PC-9 (cell line): ENCODE measurements around the gene CMTR2. TPM values are rescaled to one million over a fixed set of nuclear protein-coding genes. Genes with fewer than 3 reads are reported as not detected.

ENCODE experiments used
- BruUV-seq: library from RNA; stranded (reverse); fragments of 400-500 nt; replicated peaks from 2 replicates; lab custom pipeline; 2021; lab: Mats Ljungman, UMichigan
- CTCF ChIA-PET: fragments of 300-600 bp; sonication (Branson Sonifier 250); formaldehyde crosslinking; loops from one replicate; lab custom pipeline; 2022; ENCODE audit warnings: antibody characterized with exemption; lab: Charles Lee
- POLR2A ChIA-PET: fragments of 300-600 bp; sonication (Branson Sonifier 250); formaldehyde crosslinking; loops from one replicate; lab custom pipeline; 2022; ENCODE audit warnings: antibody characterized with exemption; ENCODE audit not compliant: unreplicated experiment; lab: Charles Lee
- DNase-seq, 2 experiments: peaks; one replicate each; pipeline versions ENCODE4 v3.0.0 to v3.0.0-alpha.2; 2015 to 2022; ENCODE audit warnings: mixed read lengths in 1 of 2
- H2AFZ ChIP-seq: fragments of 200-600 bp; sonication (generic); 2 replicates; pipeline ENCODE4 v1.8.1; 2017; ENCODE audit warnings: antibody characterized with exemption
- H3F3A ChIP-seq: fragments of 200-600 bp; sonication (generic); 2 replicates; pipeline ENCODE4 v1.8.1; 2017; ENCODE audit warnings: antibody characterized with exemption, mild to moderate bottlenecking, low read depth; ENCODE audit not compliant: insufficient read depth
- H3K27ac ChIP-seq: fragments of 200-600 bp; sonication (generic); 2 replicates; pipeline ENCODE4 v1.6.1; 2016; ENCODE audit warnings: mixed run types
- H3K27me3 ChIP-seq: fragments of 200-600 bp; sonication (generic); 2 replicates; pipeline ENCODE4 v1.6.1; 2016; ENCODE audit warnings: low read depth, mixed run types; ENCODE audit not compliant: insufficient read depth
- H3K36me3 ChIP-seq: fragments of 200-600 bp; sonication (generic); 2 replicates; pipeline ENCODE4 v1.6.1; 2016; ENCODE audit warnings: low read depth, mixed run types
- H3K4me1 ChIP-seq: fragments of 200-600 bp; sonication (generic); replicated peaks from 2 replicates; pipeline ENCODE4 v1.6.1; 2016; ENCODE audit warnings: mixed run types; ENCODE audit not compliant: insufficient read depth
- H3K4me2 ChIP-seq: fragments of 200-600 bp; sonication (generic); 2 replicates; pipeline ENCODE4 v1.6.1; 2017; ENCODE audit warnings: mixed run types
- H3K4me3 ChIP-seq: fragments of 200-600 bp; sonication (generic); 2 replicates; pipeline ENCODE4 v1.6.1; 2016; ENCODE audit warnings: mixed run types
- H3K79me2 ChIP-seq: fragments of 200-600 bp; sonication (generic); 2 replicates; pipeline ENCODE4 v1.6.1; 2017; ENCODE audit warnings: low read depth, mixed run types
- H3K9me2 ChIP-seq: fragments of 200-600 bp; sonication (generic); 2 replicates; pipeline ENCODE4 v1.8.1; 2017; ENCODE audit warnings: mild to moderate bottlenecking; ENCODE audit not compliant: insufficient read depth
- H3K9me3 ChIP-seq: fragments of 200-600 bp; sonication (generic); 2 replicates; pipeline ENCODE4 v1.8.1; 2016; ENCODE audit warnings: low read depth; ENCODE audit not compliant: insufficient read depth
- H4K20me1 ChIP-seq: fragments of 200-600 bp; sonication (generic); 2 replicates; pipeline ENCODE4 v1.8.1; 2017; ENCODE audit not compliant: insufficient read depth
- CTCF ChIP-seq: fragments of 200-600 bp; sonication (generic); conservative IDR thresholded peaks from 2 replicates; pipeline ENCODE4 v1.6.1; 2017; ENCODE audit warnings: mixed run types, antibody characterized with exemption, mild to moderate bottlenecking, moderate library complexity
- EZH2 ChIP-seq: fragments of 200-600 bp; sonication (generic); IDR thresholded peaks from 2 replicates; pipeline ENCODE4 v1.8.0; 2017; ENCODE audit warnings: antibody characterized with exemption, low read depth
- intact Hi-C: fragments of 100-400 bp; cut with micrococcal nuclease; formaldehyde crosslinking; loops from one replicate; pipeline ENCODE4 v1.10.0; 2022; ENCODE audit not compliant: unreplicated experiment
- total RNA-seq: library from RNA; stranded (reverse); gene quantifications from 2 replicates; pipeline ENCODE4 v1.2.3, GENCODE V29; 2021

The CMTR2 gene
- total RNA-seq, 1 experiment from 2014 or later, result 36.2 TPM

GRCh38 chr16:71244521-71244920 is 44.7 kb downstream of the CMTR2 start:
- no peak for DNase-seq
- H3K9me3 ChIP-seq, result no peaks in the 10 kb centered on the region
- no peak overlapping the region for H3K4me2 ChIP-seq
- H3K4me3 ChIP-seq, result no peak overlapping the region
- peaks cover 2% of the 10 kb centered on the region; the same call in 1 of the 2 replicates for H3K4me1 ChIP-seq
- BruUV-seq, result no TSS peak
- H3F3A ChIP-seq, result no peaks in the 10 kb centered on the region
- CTCF ChIA-PET, result no interaction called here
- no peak overlapping the region for H2AFZ ChIP-seq
- no peak for TF ChIP-seq EZH2
- H3K36me3 ChIP-seq, result no peaks in the 10 kb centered on the region
- H3K27ac ChIP-seq, result no peak overlapping the region
- intact Hi-C loops, result no loop called here
- no peaks in the 10 kb centered on the region for H3K79me2 ChIP-seq
- POLR2A ChIA-PET, result no interaction called here
- no peaks in the 10 kb centered on the region for H4K20me1 ChIP-seq
- H3K9me2 ChIP-seq, result no peaks in the 10 kb centered on the region
- no peaks in the 10 kb centered on the region for H3K27me3 ChIP-seq

GRCh38 chr16:71242601-71243000 is 46.6 kb downstream of the CMTR2 start:
- BruUV-seq, result no TSS peak
- Histone ChIP-seq H3K9me2 (no peaks in the 10 kb centered on the region), H3K79me2 (no peaks in the 10 kb centered on the region), H3K9me3 (no peaks in the 10 kb centered on the region), H3K36me3 (no peaks in the 10 kb centered on the region), H3F3A (no peaks in the 10 kb centered on the region), H3K4me3 (no peak overlapping the region), H3K27me3 (no peaks in the 10 kb centered on the region), H4K20me1 (no peaks in the 10 kb centered on the region), H3K4me2 (no peak overlapping the region), H2AFZ (no peak overlapping the region), H3K4me1 (no peaks in the 10 kb centered on the region; the same call in 1 of the 2 replicates), H3K27ac (no peak overlapping the region)
- TF ChIP-seq EZH2 (no peak), CTCF (no peak)
- ChIA-PET CTCF (no interaction called here), POLR2A (no interaction called here)
- no peak for DNase-seq
- intact Hi-C loops, result no loop called here

- Histone ChIP-seq H3K36me3 (no peaks in the 10 kb centered on the region), H3K9me3 (no peaks in the 10 kb centered on the region), H4K20me1 (no peaks in the 10 kb centered on the region), H2AFZ (no peak overlapping the region), H3K79me2 (no peaks in the 10 kb centered on the region), H3K9me2 (no peaks in the 10 kb centered on the region), H3K27ac (no peak overlapping the region), H3K4me1 (no peaks in the 10 kb centered on the region; the same call in 1 of the 2 replicates), H3F3A (no peaks in the 10 kb centered on the region), H3K4me3 (no peak overlapping the region), H3K27me3 (no peaks in the 10 kb centered on the region), H3K4me2 (no peak overlapping the region)
- ChIA-PET CTCF (no interaction called here), POLR2A (no interaction called here)
- BruUV-seq, result no TSS peak
- no peak for TF ChIP-seq CTCF
- TF ChIP-seq EZH2, result no peak
- DNase-seq, result no peak
- intact Hi-C loops, result no loop called here
Measured at GRCh38 chr16:71242036-71242435, 47.2 kb downstream of the CMTR2 start.

Other genes with a start within 250 kb of the CMTR2 start
- gene HYDIN, start 58.7 kb downstream of the CMTR2 start, total RNA-seq, result 25.9 and 31.0 TPM in 2 replicates
- gene CALB2, start 69.3 kb upstream of the CMTR2 start, total RNA-seq, result 107 and 135 TPM in 2 replicates
- gene TLE7, start 152.7 kb upstream of the CMTR2 start, total RNA-seq, result not detected in 2 replicates
- 6.9 and 7.9 TPM in 2 replicates for gene ZNF23, start 172.8 kb upstream of the CMTR2 start, total RNA-seq
- 6.8 TPM in 2 replicates for gene ZNF19, start 199.9 kb upstream of the CMTR2 start, total RNA-seq
- 2.4 and 3.1 TPM in 2 replicates for gene CHST4, start 237.0 kb upstream of the CMTR2 start, total RNA-seq